Neuronal stem cell (in vitro differentiated cells): Measurements from ENCODE around the gene RDM1.

ENCODE experiments used
- DNase-seq: peaks from one replicate; pipeline ENCODE4 v3.0.0-alpha.2; 2013; ENCODE audit warnings: low spot score
- H2AFZ ChIP-seq: one replicate; pipeline ENCODE4 v1.6.1; 2013; ENCODE audit warnings: mild to moderate bottlenecking, low read length, inconsistent platforms
- H2AK5ac ChIP-seq: 2 replicates; pipeline ENCODE4 v1.6.1; 2013; ENCODE audit warnings: low read depth, mild to moderate bottlenecking, inconsistent platforms, low read length, moderate library complexity, mixed read lengths
- H2BK120ac ChIP-seq: 2 replicates; pipeline ENCODE4 v1.6.1; 2013; ENCODE audit warnings: low read depth, mild to moderate bottlenecking, inconsistent platforms, low read length, moderate library complexity, mixed read lengths
- H2BK12ac ChIP-seq: one replicate; pipeline ENCODE4 v1.6.1; 2013; ENCODE audit warnings: low read length, inconsistent platforms
- H2BK15ac ChIP-seq: 2 replicates; pipeline ENCODE4 v1.6.1; 2013; ENCODE audit warnings: mild to moderate bottlenecking, low read length, inconsistent platforms, mixed read lengths
- H2BK5ac ChIP-seq: one replicate; pipeline ENCODE4 v1.6.1; 2013; ENCODE audit warnings: inconsistent platforms, mild to moderate bottlenecking, low read length, moderate library complexity
- H3K14ac ChIP-seq: one replicate; pipeline ENCODE4 v1.6.1; 2013; ENCODE audit warnings: low read length, inconsistent platforms
- H3K18ac ChIP-seq: 2 replicates; pipeline ENCODE4 v1.6.1; 2013; ENCODE audit warnings: low read length, inconsistent platforms
- H3K23ac ChIP-seq: 2 replicates; pipeline ENCODE4 v1.6.1; 2013; ENCODE audit warnings: low read depth, mild to moderate bottlenecking, mixed read lengths, low read length, inconsistent platforms; ENCODE audit not compliant: poor library complexity
- H3K27ac ChIP-seq: replicated peaks from 3 replicates; pipeline ENCODE4 v1.5.1; 2013; ENCODE audit warnings: low read length, inconsistent platforms
- H3K27me3 ChIP-seq, 3 experiments: 2 replicates each; pipeline ENCODE4 v1.6.1; 2013; ENCODE audit warnings: low read length in 3 of 3, mild to moderate bottlenecking in 2 of 3, inconsistent platforms in 1 of 3, low read depth in 1 of 3, mixed read lengths in 1 of 3, moderate library complexity in 1 of 3; ENCODE audit not compliant: control insufficient read depth in 3 of 3, insufficient read depth in 3 of 3
- H3K36me3 ChIP-seq, 2 donors: replicated peaks in 1 of 2; 2 replicates each; pipeline ENCODE4 v1.6.1; 2013; ENCODE audit warnings: low read length in 2 of 2; ENCODE audit not compliant: control insufficient read depth in 2 of 2, insufficient read depth in 2 of 2
- H3K4ac ChIP-seq: 2 replicates; pipeline ENCODE4 v1.6.1; 2013; ENCODE audit warnings: inconsistent platforms, mild to moderate bottlenecking, low read length, moderate library complexity
- H3K4me1 ChIP-seq, 2 donors: 1 replicate in 1 of 2; 2 replicates in 1 of 2; pipeline ENCODE4 v1.6.1; 2013; ENCODE audit warnings: low read length in 2 of 2, low read depth in 1 of 2; ENCODE audit not compliant: control insufficient read depth in 2 of 2, insufficient read depth in 1 of 2
- H3K4me2 ChIP-seq: one replicate; pipeline ENCODE4 v1.6.1; 2013; ENCODE audit warnings: mild to moderate bottlenecking, low read length, inconsistent platforms; ENCODE audit not compliant: insufficient read depth, poor library complexity, severe bottlenecking
- H3K4me3 ChIP-seq, 2 donors: 2 replicates each; pipeline ENCODE4 v1.5.1; 2013; ENCODE audit warnings: low read length in 2 of 2, mild to moderate bottlenecking in 2 of 2, inconsistent platforms in 1 of 2, moderate library complexity in 1 of 2
- H3K79me1 ChIP-seq: one replicate; pipeline ENCODE4 v1.6.1; 2013; ENCODE audit warnings: low read depth, mild to moderate bottlenecking, inconsistent platforms, low read length, moderate library complexity
- H3K9ac ChIP-seq: one replicate; pipeline ENCODE4 v1.6.1; 2013; ENCODE audit warnings: mild to moderate bottlenecking, low read depth, low read length, inconsistent platforms; ENCODE audit not compliant: poor library complexity
- H3K9me3 ChIP-seq, 2 donors: replicated peaks in 1 of 2; 2 replicates each; pipeline versions ENCODE3 to v1.6.1; 2013; ENCODE audit warnings: low read length in 2 of 2, mild to moderate bottlenecking in 2 of 2, inconsistent platforms in 1 of 2, low read depth in 1 of 2, mixed read lengths in 1 of 2, moderate library complexity in 1 of 2; ENCODE audit not compliant: control insufficient read depth in 2 of 2, insufficient read depth in 1 of 2
- H4K8ac ChIP-seq: one replicate; pipeline ENCODE4 v1.6.1; 2013; ENCODE audit warnings: low read depth, mild to moderate bottlenecking, inconsistent platforms, low read length, moderate library complexity
- H4K91ac ChIP-seq: one replicate; pipeline ENCODE4 v1.6.1; 2013; ENCODE audit warnings: low read length, low read depth, mild to moderate bottlenecking, inconsistent platforms; ENCODE audit not compliant: poor library complexity
- WGBS, 2 donors: extraction: QIAGEN DNeasy Blood & Tissue Kit; methylation state at CpG; one replicate each; pipeline ENCODE4 v1.1.7; 2013; ENCODE audit warnings: missing lambda C conversion rate in 2 of 2, mixed read lengths in 1 of 2; ENCODE audit not compliant: insufficient read length in 2 of 2, insufficient replicate concordance in 1 of 2; ENCODE audit errors: extremely low coverage in 2 of 2; 5-methylcytosine and 5-hydroxymethylcytosine counted together

The RDM1 gene

DNA sequence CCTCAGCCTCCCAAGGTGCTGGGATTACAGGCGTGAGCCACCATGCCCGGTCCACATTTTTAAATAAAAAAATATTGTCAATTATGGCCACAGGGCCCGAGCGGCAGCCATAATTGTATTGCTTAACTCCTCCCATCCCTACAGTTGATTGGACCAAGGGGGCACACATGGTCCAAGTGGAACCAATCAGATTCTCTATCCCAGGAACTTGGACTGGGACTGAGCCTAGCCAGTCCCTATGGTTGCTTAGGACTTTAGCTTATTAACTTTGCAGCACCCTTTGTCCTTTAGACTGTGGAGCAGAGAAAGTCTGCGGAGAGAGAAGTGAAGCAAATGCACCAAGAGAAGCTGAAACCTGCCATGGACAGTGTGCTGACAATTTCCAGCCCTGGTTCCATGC lies 5.5 kb upstream of the RDM1 start:
- WGBS, 2 donors: no CpG with 5 or more reads among the region's 5 CpGs
- no peak overlapping the region for H2BK5ac ChIP-seq
- H2AFZ ChIP-seq: peak overlapping the region; percentile 27
- no peak for DNase-seq
- no peak overlapping the region for H3K23ac ChIP-seq
- no peaks in the 10 kb centered on the region for H3K36me3 ChIP-seq
- H2BK12ac ChIP-seq: no peak overlapping the region
- H4K91ac ChIP-seq: no peak overlapping the region
- H2AK5ac ChIP-seq: no peak overlapping the region
- H3K27ac ChIP-seq: no peak overlapping the region
- no peak overlapping the region for H3K4me2 ChIP-seq
- H4K8ac ChIP-seq: no peak overlapping the region
- H3K79me1 ChIP-seq: no peaks in the 10 kb centered on the region
- no peaks in the 10 kb centered on the region for H3K9me3 ChIP-seq
- H3K27me3 ChIP-seq: no peaks in the 10 kb centered on the region
- H3K4me1 ChIP-seq: peaks cover 0 to 2% of the 10 kb centered on the region in 2 donors
- no peak overlapping the region for H3K9ac ChIP-seq
- H3K4me3 ChIP-seq: no peak overlapping the region
- H3K14ac ChIP-seq: no peak overlapping the region
- H3K18ac ChIP-seq: no peak overlapping the region
- no peak overlapping the region for H2BK15ac ChIP-seq
- H3K4ac ChIP-seq: no peak overlapping the region
- no peak overlapping the region for H2BK120ac ChIP-seq

DNA sequence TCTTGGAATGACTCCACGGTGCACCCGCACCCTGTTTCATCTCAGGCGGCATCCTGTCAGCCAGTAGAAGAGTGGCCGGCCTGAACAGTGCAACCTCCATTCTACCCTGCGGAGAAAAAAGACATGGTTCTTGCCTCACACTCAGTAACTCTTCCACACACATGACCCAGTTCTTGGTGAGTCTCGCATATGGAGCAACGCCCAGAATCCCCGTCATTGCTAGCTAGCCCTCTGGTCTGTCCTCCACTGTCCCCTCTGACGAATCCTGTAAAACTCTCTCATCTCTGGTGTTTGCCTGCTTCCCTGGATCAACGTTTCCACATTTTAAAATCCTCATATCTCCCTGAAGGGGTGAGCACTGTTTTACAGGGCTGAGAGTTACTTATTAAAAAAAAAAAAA lies 4.2 kb upstream of the RDM1 start:
- Histone ChIP-seq H3K4ac (no peak overlapping the region), H4K91ac (no peak overlapping the region), H3K4me1 (peaks cover 0 to 7% of the 10 kb centered on the region in 2 donors), H2BK15ac (no peak overlapping the region), H3K14ac (no peak overlapping the region), H2BK120ac (no peak overlapping the region), H3K23ac (no peak overlapping the region), H3K27ac (no peak overlapping the region), H2BK5ac (no peak overlapping the region), H3K4me2 (no peak overlapping the region), H2AFZ (no peak overlapping the region), H3K27me3 (no peaks in the 10 kb centered on the region), H3K79me1 (no peaks in the 10 kb centered on the region), H2AK5ac (no peak overlapping the region), H3K9ac (no peak overlapping the region), H3K18ac (no peak overlapping the region), H3K36me3 (no peaks in the 10 kb centered on the region), H3K9me3 (no peaks in the 10 kb centered on the region), H4K8ac (no peak overlapping the region), H3K4me3 (no peak overlapping the region), H2BK12ac (no peak overlapping the region)
- no peak for DNase-seq
- WGBS, 2 donors: no CpG with 5 or more reads among the region's 10 CpGs

DNA sequence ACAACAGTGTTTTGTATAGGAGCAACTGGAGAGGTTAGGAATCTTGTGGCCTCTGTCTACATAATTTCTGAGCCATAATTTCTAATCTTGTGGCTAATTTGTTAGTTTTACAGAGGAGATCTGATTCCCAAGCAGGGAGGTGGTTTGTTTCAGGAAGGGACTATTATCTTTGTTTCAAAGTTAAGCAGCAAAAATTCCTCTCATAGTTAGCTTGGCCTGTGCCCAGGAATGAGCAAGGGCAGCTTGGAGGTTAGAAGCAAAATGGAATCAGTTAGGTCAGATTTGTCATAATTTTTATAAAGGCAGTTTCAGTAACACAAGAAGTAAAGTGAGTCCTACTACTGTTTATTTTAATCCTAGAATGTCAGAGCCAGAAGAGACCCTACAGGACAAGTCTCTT lies 2.0 kb upstream of the RDM1 start:
- H3K18ac ChIP-seq: no peak overlapping the region
- no peak overlapping the region for H2BK12ac ChIP-seq
- H2AFZ ChIP-seq: peak overlapping the region; percentile 89
- no peak overlapping the region for H2BK5ac ChIP-seq
- no peak overlapping the region for H3K4me2 ChIP-seq
- no peak overlapping the region for H4K8ac ChIP-seq
- no peak overlapping the region for H2AK5ac ChIP-seq
- H3K23ac ChIP-seq: no peak overlapping the region
- H3K4me3 ChIP-seq: no peak overlapping the region
- no peaks in the 10 kb centered on the region for H3K79me1 ChIP-seq
- no peaks in the 10 kb centered on the region for H3K9me3 ChIP-seq
- no peak overlapping the region for H3K9ac ChIP-seq
- H2BK120ac ChIP-seq: no peak overlapping the region
- no peak for DNase-seq
- H3K27me3 ChIP-seq: no peaks in the 10 kb centered on the region
- H3K36me3 ChIP-seq: no peaks in the 10 kb centered on the region
- H4K91ac ChIP-seq: no peak overlapping the region
- no peak overlapping the region for H2BK15ac ChIP-seq
- H3K4me1 ChIP-seq: peaks cover 0 to 7% of the 10 kb centered on the region in 2 donors
- no peak overlapping the region for H3K14ac ChIP-seq
- no peak overlapping the region for H3K27ac ChIP-seq
- no peak overlapping the region for H3K4ac ChIP-seq

DNA sequence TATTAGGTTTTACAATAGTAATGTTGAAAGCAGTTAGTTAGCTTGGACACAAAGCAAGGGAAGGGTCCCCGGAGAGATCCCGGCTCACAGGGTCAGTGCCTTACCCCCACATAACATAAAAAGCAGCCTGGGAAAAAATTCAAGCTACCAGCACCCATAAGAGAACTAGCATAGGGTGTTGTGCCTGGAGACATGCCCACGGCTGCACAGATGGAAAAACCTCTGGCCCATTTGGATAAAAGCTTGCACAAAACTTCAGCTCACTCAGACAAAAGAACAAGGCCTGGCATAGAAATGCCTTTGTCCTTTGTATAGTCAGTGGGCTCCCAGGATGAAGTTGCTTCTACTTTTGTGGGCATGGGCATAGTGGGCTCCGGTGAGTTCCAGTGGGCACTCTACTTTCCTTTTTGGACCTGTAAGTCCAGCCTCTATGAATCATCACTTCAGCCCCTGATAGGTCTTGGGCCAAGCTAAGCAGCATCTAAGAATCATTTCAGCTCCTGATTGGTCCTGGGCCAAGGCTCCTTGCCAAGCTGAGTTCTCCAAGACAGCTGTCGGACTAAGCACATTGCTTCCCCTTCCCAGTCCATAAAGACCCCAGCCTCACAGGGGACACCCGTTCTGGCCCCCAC lies 1.3 kb upstream of the RDM1 start:
- Histone ChIP-seq H4K8ac (no peak overlapping the region), H3K18ac (no peak overlapping the region), H3K27ac (no peak overlapping the region), H3K79me1 (no peaks in the 10 kb centered on the region), H3K9ac (no peak overlapping the region), H3K27me3 (no peaks in the 10 kb centered on the region), H3K4me2 (no peak overlapping the region), H4K91ac (no peak overlapping the region), H2BK120ac (no peak overlapping the region), H3K36me3 (no peaks in the 10 kb centered on the region), H3K4ac (no peak overlapping the region), H2AK5ac (no peak overlapping the region), H2AFZ (peak overlapping the region; percentile 89), H2BK5ac (no peak overlapping the region), H2BK12ac (no peak overlapping the region), H3K9me3 (no peaks in the 10 kb centered on the region), H3K4me1 (peaks cover 0 to 7% of the 10 kb centered on the region in 2 donors), H2BK15ac (no peak overlapping the region), H3K14ac (no peak overlapping the region), H3K23ac (no peak overlapping the region), H3K4me3 (no peak overlapping the region)
- DNase-seq: no peak
- no CpG with 5 or more reads among the region's 6 CpGs for whole genome bisulfite sequencing, 2 donors
